SK-N-SH (cell line): ENCODE data around the gene NTRK3. TPM values are rescaled to one million over a fixed set of nuclear protein-coding genes. Genes with fewer than 3 reads are reported as not detected.

Source experiments
- CTCF ChIA-PET: fragments of 300-600, 350-600 bp; formaldehyde crosslinking; extraction: SDS; loops from one replicate; lab custom pipeline; 2021; lab: Yijun Ruan, JAX
- POLR2A ChIA-PET: fragments of 350-600 bp; sonication (Branson Sonifier 250); formaldehyde crosslinking; extraction: SDS; loops from one replicate; lab custom pipeline; 2020; ENCODE audit warnings: antibody characterized with exemption, inconsistent platforms; lab: Yijun Ruan, JAX
- DNase-seq: peaks from one replicate; pipeline ENCODE4 v3.0.0; 2012
- H2AFZ ChIP-seq: fragments of 200-600 bp; sonication (generic); 2 replicates; pipeline ENCODE4 v1.8.1; 2016; ENCODE audit warnings: antibody characterized with exemption, mild to moderate bottlenecking, low read depth
- H3F3A ChIP-seq: fragments of 200-600 bp; sonication (generic); replicated peaks from 2 replicates; pipeline ENCODE3; 2016; ENCODE audit warnings: antibody characterized with exemption, mild to moderate bottlenecking; ENCODE audit not compliant: insufficient read depth
- H3K27ac ChIP-seq, 2 experiments: fragments of 200-500 bp in 1 of 2; fragments of 200-600 bp in 1 of 2; sonication (Bioruptor generic) in 1 of 2; sonication (generic), shearing (Covaris generic) in 1 of 2; 2 replicates each; pipeline versions ENCODE4 v1.5.1 to v1.6.1; 2014 to 2016; ENCODE audit warnings: low read depth in 2 of 2, inconsistent platforms in 1 of 2, low read length in 1 of 2, mild to moderate bottlenecking in 1 of 2, mixed read lengths in 1 of 2
- H3K27me3 ChIP-seq: fragments of 200-600 bp; sonication (generic), shearing (Covaris generic); 2 replicates; pipeline ENCODE4 v1.6.1; 2016; ENCODE audit warnings: mixed run types; ENCODE audit not compliant: insufficient read depth
- H3K36me3 ChIP-seq, 2 experiments: fragments of 200-500 bp in 1 of 2; fragments of 200-600 bp in 1 of 2; sonication (Bioruptor generic) in 1 of 2; sonication (generic) in 1 of 2; replicated peaks in 1 of 2; 2 replicates each; pipeline versions ENCODE3 to v1.5.1; 2014 to 2016; ENCODE audit warnings: low read length in 1 of 2, mild to moderate bottlenecking in 1 of 2; ENCODE audit not compliant: insufficient read depth in 2 of 2, control insufficient read depth in 1 of 2
- H3K4me1 ChIP-seq, 2 experiments: fragments of 200-500 bp in 1 of 2; fragments of 200-600 bp in 1 of 2; sonication (Bioruptor generic) in 1 of 2; sonication (generic), shearing (Covaris generic) in 1 of 2; 2 replicates each; pipeline versions ENCODE4 v1.5.1 to v1.6.1; 2014 to 2016; ENCODE audit warnings: low read depth in 1 of 2, low read length in 1 of 2, mixed run types in 1 of 2; ENCODE audit not compliant: insufficient read depth in 2 of 2, control insufficient read depth in 1 of 2
- H3K4me2 ChIP-seq: fragments of 200-600 bp; sonication (generic), shearing (Covaris generic); 2 replicates; pipeline ENCODE4 v1.6.1; 2017; ENCODE audit warnings: mixed run types
- H3K4me3 ChIP-seq, 2 experiments: fragments of 200-500 bp in 1 of 2; fragments of 200-600 bp in 1 of 2; sonication (Bioruptor generic) in 1 of 2; sonication (generic), shearing (Covaris generic) in 1 of 2; 2 replicates each; pipeline versions ENCODE4 v1.5.1 to v1.8.1; 2014 to 2016; ENCODE audit warnings: low read depth in 2 of 2, inconsistent platforms in 1 of 2, low read length in 1 of 2, mild to moderate bottlenecking in 1 of 2, mixed read lengths in 1 of 2, moderate library complexity in 1 of 2
- H3K79me2 ChIP-seq: fragments of 200-600 bp; sonication (generic); 2 replicates; pipeline ENCODE4 v1.8.1; 2017; ENCODE audit warnings: mild to moderate bottlenecking; ENCODE audit not compliant: insufficient read depth
- H3K9ac ChIP-seq: fragments of 200-600 bp; sonication (generic); 2 replicates; pipeline ENCODE4 v1.6.1; 2017; ENCODE audit warnings: mixed run types
- H3K9me2 ChIP-seq: fragments of 200-600 bp; sonication (generic); 2 replicates; pipeline ENCODE4 v1.6.1; 2017; ENCODE audit warnings: mixed run types
- H3K9me3 ChIP-seq: fragments of 200-600 bp; sonication (generic); 2 replicates; pipeline ENCODE4 v1.6.1; 2017; ENCODE audit warnings: mixed run types, mild to moderate bottlenecking, moderate library complexity
- H4K20me1 ChIP-seq: fragments of 200-600 bp; sonication (generic); 2 replicates; pipeline ENCODE4 v1.6.1; 2017; ENCODE audit warnings: mild to moderate bottlenecking, mixed run types; ENCODE audit not compliant: insufficient read depth
- CHD2 ChIP-seq: fragments of 150-350 bp; IDR thresholded peaks from 2 replicates; pipeline ENCODE4 v1.6.1; 2018; ENCODE audit warnings: low read length; ENCODE audit not compliant: partially characterized antibody
- FOSL2 ChIP-seq: IDR thresholded peaks from 2 replicates; pipeline ENCODE4 v1.4.0; 2012; ENCODE audit warnings: low read depth, mild to moderate bottlenecking, moderate library complexity, borderline replicate concordance
- FOXM1 ChIP-seq: IDR thresholded peaks from 2 replicates; pipeline ENCODE4 v1.4.0; 2012; ENCODE audit warnings: low read depth, mild to moderate bottlenecking
- GABPA ChIP-seq: IDR thresholded peaks from 2 replicates; pipeline ENCODE4 v1.4.0; 2012; ENCODE audit warnings: low read depth, mild to moderate bottlenecking
- MEF2A ChIP-seq: IDR thresholded peaks from 2 replicates; pipeline ENCODE4 v1.4.0; 2012; ENCODE audit warnings: low read depth, borderline replicate concordance
- NFIC ChIP-seq: IDR thresholded peaks from 2 replicates; pipeline ENCODE4 v1.4.0; 2012; ENCODE audit warnings: borderline replicate concordance
- POLR2AphosphoS5 ChIP-seq: IDR thresholded peaks from 2 replicates; pipeline ENCODE4 v1.6.1; 2012; ENCODE audit warnings: low read depth, low read length
- RAD21 ChIP-seq: IDR thresholded peaks from 2 replicates; pipeline ENCODE4 v1.6.1; 2012; ENCODE audit warnings: mild to moderate bottlenecking, low read length
- RCOR1 ChIP-seq: fragments of 150-350 bp; IDR thresholded peaks from 2 replicates; pipeline ENCODE4 v1.6.1; 2017; ENCODE audit warnings: antibody characterized with exemption, low read length
- TAF1 ChIP-seq: IDR thresholded peaks from 2 replicates; pipeline ENCODE4 v1.6.1; 2012; ENCODE audit warnings: low read depth, mild to moderate bottlenecking, low read length, moderate library complexity, borderline replicate concordance
- TCF12 ChIP-seq: IDR thresholded peaks from 2 replicates; pipeline ENCODE4 v1.4.0; 2012
- YY1 ChIP-seq: IDR thresholded peaks from 2 replicates; pipeline ENCODE4 v1.4.0; 2012; ENCODE audit warnings: low read depth, mild to moderate bottlenecking
- WGBS: methylation state at CpG from one replicate; pipeline ENCODE4 v1.1.6; 2017; ENCODE audit warnings: low lambda C conversion rate; 5-methylcytosine and 5-hydroxymethylcytosine counted together
- polyA plus RNA-seq, 3 experiments: library from polyadenylated mRNA; depleted of rRNA; stranded (reverse); fragments of >200 nt; gene quantifications; 2 replicates each; pipeline ENCODE4 v1.2.3, GENCODE V29; 2012
- TF ChIP-seq, protein P1 (sequence below): IDR thresholded peaks from 2 replicates; pipeline ENCODE4; 2012
- TF ChIP-seq, protein P2 (sequence below): IDR thresholded peaks from 2 replicates; pipeline ENCODE4 v1.4.0; 2012; ENCODE audit warnings: low read depth, borderline replicate concordance
- TF ChIP-seq, protein P3 (sequence below): fragments of 200-600 bp; sonication (generic); IDR thresholded peaks from 2 replicates; pipeline ENCODE4 v1.6.1; 2017; ENCODE audit warnings: antibody characterized with exemption, mild to moderate bottlenecking, moderate library complexity
- TF ChIP-seq, protein P4 (sequence below): IDR thresholded peaks from 2 replicates; pipeline ENCODE4 v1.4.0; 2012; ENCODE audit warnings: low read depth, borderline replicate concordance

Gene NTRK3
- polyA plus RNA-seq, 1 of the 3 experiments (the other 2 are of a cell fraction): 2.6 TPM

DNA sequence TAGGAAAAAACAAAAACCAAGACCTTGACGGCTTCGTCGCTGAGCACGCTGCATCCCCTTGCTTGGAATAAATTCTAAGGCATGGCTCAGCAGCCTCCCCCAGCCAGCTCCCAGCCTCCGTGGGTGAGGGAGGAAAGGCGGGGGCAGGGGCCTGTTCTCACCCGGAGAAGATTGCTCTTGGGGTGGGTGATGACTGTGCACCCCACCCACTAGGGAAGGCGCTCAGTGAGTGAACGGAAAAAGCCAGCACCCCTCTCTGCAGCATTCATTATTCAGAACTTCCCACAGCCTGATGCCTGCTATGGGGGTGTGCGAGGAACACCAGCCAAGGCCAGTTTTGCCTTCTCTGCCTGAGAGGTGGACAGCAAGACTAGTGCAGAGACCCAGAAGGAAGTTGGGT is 19.3 kb upstream of the NTRK3 start:
- no peak for TF ChIP-seq TCF12
- TF ChIP-seq FOSL2: no peak
- TF ChIP-seq, protein P1, sequence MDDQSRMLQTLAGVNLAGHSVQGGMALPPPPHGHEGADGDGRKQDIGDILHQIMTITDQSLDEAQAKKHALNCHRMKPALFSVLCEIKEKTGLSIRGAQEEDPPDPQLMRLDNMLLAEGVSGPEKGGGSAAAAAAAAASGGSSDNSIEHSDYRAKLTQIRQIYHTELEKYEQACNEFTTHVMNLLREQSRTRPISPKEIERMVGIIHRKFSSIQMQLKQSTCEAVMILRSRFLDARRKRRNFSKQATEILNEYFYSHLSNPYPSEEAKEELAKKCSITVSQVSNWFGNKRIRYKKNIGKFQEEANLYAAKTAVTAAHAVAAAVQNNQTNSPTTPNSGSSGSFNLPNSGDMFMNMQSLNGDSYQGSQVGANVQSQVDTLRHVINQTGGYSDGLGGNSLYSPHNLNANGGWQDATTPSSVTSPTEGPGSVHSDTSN: no peak
- no peak for TF ChIP-seq NFIC
- TF ChIP-seq GABPA: no peak
- no peak for TF ChIP-seq POLR2AphosphoS5
- TF ChIP-seq RCOR1: no peak
- TF ChIP-seq CHD2: no peak
- TF ChIP-seq, protein P2, sequence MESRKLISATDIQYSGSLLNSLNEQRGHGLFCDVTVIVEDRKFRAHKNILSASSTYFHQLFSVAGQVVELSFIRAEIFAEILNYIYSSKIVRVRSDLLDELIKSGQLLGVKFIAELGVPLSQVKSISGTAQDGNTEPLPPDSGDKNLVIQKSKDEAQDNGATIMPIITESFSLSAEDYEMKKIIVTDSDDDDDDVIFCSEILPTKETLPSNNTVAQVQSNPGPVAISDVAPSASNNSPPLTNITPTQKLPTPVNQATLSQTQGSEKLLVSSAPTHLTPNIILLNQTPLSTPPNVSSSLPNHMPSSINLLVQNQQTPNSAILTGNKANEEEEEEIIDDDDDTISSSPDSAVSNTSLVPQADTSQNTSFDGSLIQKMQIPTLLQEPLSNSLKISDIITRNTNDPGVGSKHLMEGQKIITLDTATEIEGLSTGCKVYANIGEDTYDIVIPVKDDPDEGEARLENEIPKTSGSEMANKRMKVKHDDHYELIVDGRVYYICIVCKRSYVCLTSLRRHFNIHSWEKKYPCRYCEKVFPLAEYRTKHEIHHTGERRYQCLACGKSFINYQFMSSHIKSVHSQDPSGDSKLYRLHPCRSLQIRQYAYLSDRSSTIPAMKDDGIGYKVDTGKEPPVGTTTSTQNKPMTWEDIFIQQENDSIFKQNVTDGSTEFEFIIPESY: no peak
- TF ChIP-seq, protein P3, sequence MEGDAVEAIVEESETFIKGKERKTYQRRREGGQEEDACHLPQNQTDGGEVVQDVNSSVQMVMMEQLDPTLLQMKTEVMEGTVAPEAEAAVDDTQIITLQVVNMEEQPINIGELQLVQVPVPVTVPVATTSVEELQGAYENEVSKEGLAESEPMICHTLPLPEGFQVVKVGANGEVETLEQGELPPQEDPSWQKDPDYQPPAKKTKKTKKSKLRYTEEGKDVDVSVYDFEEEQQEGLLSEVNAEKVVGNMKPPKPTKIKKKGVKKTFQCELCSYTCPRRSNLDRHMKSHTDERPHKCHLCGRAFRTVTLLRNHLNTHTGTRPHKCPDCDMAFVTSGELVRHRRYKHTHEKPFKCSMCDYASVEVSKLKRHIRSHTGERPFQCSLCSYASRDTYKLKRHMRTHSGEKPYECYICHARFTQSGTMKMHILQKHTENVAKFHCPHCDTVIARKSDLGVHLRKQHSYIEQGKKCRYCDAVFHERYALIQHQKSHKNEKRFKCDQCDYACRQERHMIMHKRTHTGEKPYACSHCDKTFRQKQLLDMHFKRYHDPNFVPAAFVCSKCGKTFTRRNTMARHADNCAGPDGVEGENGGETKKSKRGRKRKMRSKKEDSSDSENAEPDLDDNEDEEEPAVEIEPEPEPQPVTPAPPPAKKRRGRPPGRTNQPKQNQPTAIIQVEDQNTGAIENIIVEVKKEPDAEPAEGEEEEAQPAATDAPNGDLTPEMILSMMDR: no peak
- no peak for TF ChIP-seq RAD21
- no peak for TF ChIP-seq MEF2A
- no peak for TF ChIP-seq YY1
- TF ChIP-seq TAF1: no peak
- TF ChIP-seq FOXM1: no peak
- TF ChIP-seq, protein P4, sequence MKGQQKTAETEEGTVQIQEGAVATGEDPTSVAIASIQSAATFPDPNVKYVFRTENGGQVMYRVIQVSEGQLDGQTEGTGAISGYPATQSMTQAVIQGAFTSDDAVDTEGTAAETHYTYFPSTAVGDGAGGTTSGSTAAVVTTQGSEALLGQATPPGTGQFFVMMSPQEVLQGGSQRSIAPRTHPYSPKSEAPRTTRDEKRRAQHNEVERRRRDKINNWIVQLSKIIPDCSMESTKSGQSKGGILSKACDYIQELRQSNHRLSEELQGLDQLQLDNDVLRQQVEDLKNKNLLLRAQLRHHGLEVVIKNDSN: no peak
- Histone ChIP-seq H3K36me3 (no peaks in the 10 kb centered on the region), H4K20me1 (no peaks in the 10 kb centered on the region), H3K9ac (no peak overlapping the region), H3K27me3 (no peaks in the 10 kb centered on the region), H3K9me2 (no peaks in the 10 kb centered on the region), H3K4me3 (no peak overlapping the region), H3K4me1 (no peaks in the 10 kb centered on the region; a peak in 1 of 4 replicates), H3K9me3 (no peaks in the 10 kb centered on the region), H2AFZ (no peak overlapping the region), H3K27ac (no peak overlapping the region), H3F3A (no peaks in the 10 kb centered on the region), H3K4me2 (no peak overlapping the region), H3K79me2 (no peaks in the 10 kb centered on the region)
- ChIA-PET CTCF (interaction anchor here (0.6 to 9.7 kb wide), 17 partner anchors 8 to 1325 kb away, joined by 3 to 103 read pairs (median 11); partner anchors contain the start of gene NTRK3), POLR2A (no interaction called here)
- 51% methylated on average over 9 of the region's 10 CpGs for WGBS
- DNase-seq: no peak
